ENCODE results near the gene FBXO2. TPM values are rescaled to one million over a fixed set of nuclear protein-coding genes. Genes with fewer than 3 reads are reported as not detected.

FBXO2 gene
- polyA plus RNA-seq, 1 donor (not counting 4 experiments of a cell fraction or from before 2014, with no cell fraction given) = 42.2 TPM

DNA sequence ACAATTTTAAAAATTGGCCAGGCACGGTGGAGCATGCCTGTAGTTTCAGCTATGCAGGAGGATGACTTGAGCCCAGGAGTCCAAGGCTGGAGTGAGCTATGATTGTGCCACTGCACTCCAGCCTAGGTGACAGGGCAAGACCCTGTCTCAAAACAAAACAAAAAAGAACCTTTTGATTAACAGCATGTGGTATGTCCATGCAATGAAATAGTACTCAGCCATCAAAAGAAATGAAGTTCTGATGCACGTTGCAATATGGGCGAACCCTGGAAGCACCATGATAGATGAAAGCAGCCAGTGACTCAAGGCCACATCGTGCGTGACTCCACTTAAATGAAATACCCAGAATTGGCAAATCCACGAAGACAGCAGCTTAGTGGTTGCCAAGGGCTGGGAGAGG lies 47.5 kb downstream of the FBXO2 start:
- Histone ChIP-seq H3K27ac (ENCODE audit: control insufficient read depth, insufficient read depth, low read length) (no peak overlapping the region), H3K4me2 (ENCODE audit: control insufficient read depth, extremely low read depth, insufficient read depth, low read depth, low read length) (no peak overlapping the region), H3K4me1 (ENCODE audit: control insufficient read depth, extremely low read depth, insufficient read depth, low read length) (no peaks in the 10 kb centered on the region), H3K27me3 (ENCODE audit: control insufficient read depth, extremely low read depth, insufficient read depth, low read length) (peaks cover 14% of the 10 kb centered on the region), H4K20me1 (ENCODE audit: control insufficient read depth, extremely low read depth, insufficient read depth, low read length) (no peaks in the 10 kb centered on the region), H3K36me3 (ENCODE audit: control insufficient read depth in 2 of 2, extremely low read depth in 1 of 2, insufficient read depth in 2 of 2, low read length in 2 of 2) (no peaks in the 10 kb centered on the region), H3K79me2 (ENCODE audit: control insufficient read depth, insufficient read depth, low read length) (no peaks in the 10 kb centered on the region), H3K9ac (ENCODE audit: control insufficient read depth, extremely low read depth, insufficient read depth, low read length) (no peak overlapping the region), H2AFZ (ENCODE audit: control insufficient read depth, low read length) (no peak overlapping the region), H3K9me3 (ENCODE audit: control insufficient read depth, low read depth, low read length) (no peaks in the 10 kb centered on the region), H3K9me1 (ENCODE audit: control insufficient read depth, extremely low read depth, insufficient read depth, low read length) (no peaks in the 10 kb centered on the region), H3K4me3 (ENCODE audit: control insufficient read depth in 2 of 3, extremely low read depth in 1 of 3, insufficient read depth in 2 of 3, low read depth in 1 of 3, low read length in 3 of 3) (no peak overlapping the region)
- DNase-seq (ENCODE audit: low read depth, low spot score) (no peak), FAIRE-seq (no peak)
- TF ChIP-seq, protein P1, sequence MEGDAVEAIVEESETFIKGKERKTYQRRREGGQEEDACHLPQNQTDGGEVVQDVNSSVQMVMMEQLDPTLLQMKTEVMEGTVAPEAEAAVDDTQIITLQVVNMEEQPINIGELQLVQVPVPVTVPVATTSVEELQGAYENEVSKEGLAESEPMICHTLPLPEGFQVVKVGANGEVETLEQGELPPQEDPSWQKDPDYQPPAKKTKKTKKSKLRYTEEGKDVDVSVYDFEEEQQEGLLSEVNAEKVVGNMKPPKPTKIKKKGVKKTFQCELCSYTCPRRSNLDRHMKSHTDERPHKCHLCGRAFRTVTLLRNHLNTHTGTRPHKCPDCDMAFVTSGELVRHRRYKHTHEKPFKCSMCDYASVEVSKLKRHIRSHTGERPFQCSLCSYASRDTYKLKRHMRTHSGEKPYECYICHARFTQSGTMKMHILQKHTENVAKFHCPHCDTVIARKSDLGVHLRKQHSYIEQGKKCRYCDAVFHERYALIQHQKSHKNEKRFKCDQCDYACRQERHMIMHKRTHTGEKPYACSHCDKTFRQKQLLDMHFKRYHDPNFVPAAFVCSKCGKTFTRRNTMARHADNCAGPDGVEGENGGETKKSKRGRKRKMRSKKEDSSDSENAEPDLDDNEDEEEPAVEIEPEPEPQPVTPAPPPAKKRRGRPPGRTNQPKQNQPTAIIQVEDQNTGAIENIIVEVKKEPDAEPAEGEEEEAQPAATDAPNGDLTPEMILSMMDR (optimal IDR thresholded peaks at IDR 0.05 in 1 of 3, IDR thresholded peaks at IDR 0.05 in 1 of 3, conservative IDR thresholded peaks at IDR 0.05 in 1 of 3; ENCODE audit: extremely low read depth in 1 of 3, insufficient read depth in 2 of 3, low read length in 3 of 3) = no peak
- no peak for TF ChIP-seq EZH2 (IDR thresholded peaks at IDR 0.05; ENCODE audit: low read length)
- dilution Hi-C loops (cut with MboI; ENCODE audit: extremely low pct_ligation_motif_present, low sequenced_read_pairs) = no loop called here

DNA sequence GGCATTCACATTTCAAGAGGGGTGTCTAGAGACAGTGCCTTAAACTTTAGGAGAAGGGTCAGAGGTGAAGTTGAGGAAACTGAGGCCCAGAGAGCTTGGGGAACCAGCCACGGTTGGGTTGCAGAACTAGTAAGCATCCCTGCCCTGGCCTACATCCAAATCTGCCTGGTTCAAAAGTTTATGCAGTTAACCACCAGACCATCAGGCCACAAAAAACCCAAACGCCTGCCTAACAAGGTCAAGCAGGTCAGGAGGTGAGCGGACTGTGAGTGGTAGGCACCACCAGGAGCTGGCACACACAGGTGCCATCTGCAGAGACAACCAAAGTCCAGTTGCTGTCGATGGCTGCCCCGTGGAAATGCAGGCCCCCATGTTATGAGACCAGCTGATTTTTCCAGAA lies 51.2 kb downstream of the FBXO2 start:
- TF ChIP-seq EZH2 (IDR thresholded peaks at IDR 0.05; ENCODE audit: low read length) = no peak
- TF ChIP-seq, protein P1 (optimal IDR thresholded peaks at IDR 0.05 in 1 of 3, IDR thresholded peaks at IDR 0.05 in 1 of 3, conservative IDR thresholded peaks at IDR 0.05 in 1 of 3; ENCODE audit: extremely low read depth in 1 of 3, insufficient read depth in 2 of 3, low read length in 3 of 3) = no peak
- no peak overlapping the region for H3K27ac ChIP-seq (ENCODE audit: control insufficient read depth, insufficient read depth, low read length)
- H3K9me3 ChIP-seq (ENCODE audit: control insufficient read depth, low read depth, low read length) = no peaks in the 10 kb centered on the region
- no peaks in the 10 kb centered on the region for H3K9me1 ChIP-seq (ENCODE audit: control insufficient read depth, extremely low read depth, insufficient read depth, low read length)
- FAIRE-seq (no peak), DNase-seq (ENCODE audit: low read depth, low spot score) (no peak)
- H2AFZ ChIP-seq (ENCODE audit: control insufficient read depth, low read length) = no peak overlapping the region
- no peaks in the 10 kb centered on the region for H3K4me1 ChIP-seq (ENCODE audit: control insufficient read depth, extremely low read depth, insufficient read depth, low read length)
- peaks cover 9% of the 10 kb centered on the region for H3K27me3 ChIP-seq (ENCODE audit: control insufficient read depth, extremely low read depth, insufficient read depth, low read length)
- H3K4me3 ChIP-seq (ENCODE audit: control insufficient read depth in 2 of 3, extremely low read depth in 1 of 3, insufficient read depth in 2 of 3, low read depth in 1 of 3, low read length in 3 of 3) = no peak overlapping the region
- H4K20me1 ChIP-seq (ENCODE audit: control insufficient read depth, extremely low read depth, insufficient read depth, low read length) = peaks cover 5% of the 10 kb centered on the region
- no peak overlapping the region for H3K4me2 ChIP-seq (ENCODE audit: control insufficient read depth, extremely low read depth, insufficient read depth, low read depth, low read length)
- no peaks in the 10 kb centered on the region for H3K36me3 ChIP-seq (ENCODE audit: control insufficient read depth in 2 of 2, extremely low read depth in 1 of 2, insufficient read depth in 2 of 2, low read length in 2 of 2)
- dilution Hi-C loops (cut with MboI; ENCODE audit: extremely low pct_ligation_motif_present, low sequenced_read_pairs) = no loop called here
- H3K79me2 ChIP-seq (ENCODE audit: control insufficient read depth, insufficient read depth, low read length) = no peaks in the 10 kb centered on the region
- no peak overlapping the region for H3K9ac ChIP-seq (ENCODE audit: control insufficient read depth, extremely low read depth, insufficient read depth, low read length)

All from keratinocyte (primary cell).